ENCODE results near the gene PPM1K. TPM values are rescaled to one million over a fixed set of nuclear protein-coding genes. Genes with fewer than 3 reads are reported as not detected.

Gene PPM1K
- total RNA-seq, 2 donors from 2014 or later, result 7.8 to 8.3 TPM

- Histone ChIP-seq H3K36me3 (no peaks in the 10 kb centered on the region), H3K27me3 (no peaks in the 10 kb centered on the region), H3K4me3 (no peak overlapping the region), H3K9ac (ENCODE audit: low read depth in 2 of 2, low read length in 2 of 2) (no peak overlapping the region), H3K4me1 (no peaks in the 10 kb centered on the region), H3K27ac (no peak overlapping the region), H3K9me3 (no peaks in the 10 kb centered on the region)
- TF ChIP-seq CTCF (IDR thresholded peaks at IDR 0.05), result no peak
- intact Hi-C loops (cut with DNase I), result no loop called here
- DNase-seq, result no peak
Observed at GRCh38 chr4:88257726-88258125, 26.6 kb downstream of the PPM1K start.

DNA sequence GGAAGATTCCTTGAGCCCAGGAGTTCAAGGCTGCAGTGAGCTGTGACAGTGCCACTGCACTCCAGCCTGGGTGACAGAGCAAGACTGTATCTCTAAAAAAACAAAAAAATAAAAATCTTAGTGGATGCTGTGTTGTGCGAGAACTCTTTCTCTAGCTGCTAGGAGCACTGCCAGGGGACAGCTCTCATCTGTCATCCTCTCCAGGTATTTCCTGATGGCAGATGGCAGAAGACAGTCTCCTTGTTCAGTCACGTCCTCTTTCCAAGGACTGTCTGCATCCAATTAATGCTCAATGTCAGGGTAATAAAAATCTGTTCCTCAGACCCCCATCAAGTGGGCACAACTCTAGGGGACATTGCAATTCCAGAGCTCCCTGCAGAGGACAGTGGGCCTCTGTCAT, 29.2 kb downstream of the PPM1K start:
- H3K36me3 ChIP-seq, result no peaks in the 10 kb centered on the region
- H3K9me3 ChIP-seq, result no peaks in the 10 kb centered on the region
- no peak overlapping the region for H3K4me3 ChIP-seq
- no peak overlapping the region for H3K9ac ChIP-seq (ENCODE audit: low read depth in 2 of 2, low read length in 2 of 2)
- TF ChIP-seq CTCF (IDR thresholded peaks at IDR 0.05), result no peak
- no peak for DNase-seq
- H3K27ac ChIP-seq, result no peak overlapping the region
- no peaks in the 10 kb centered on the region for H3K4me1 ChIP-seq
- no peaks in the 10 kb centered on the region for H3K27me3 ChIP-seq
- intact Hi-C loops (cut with DNase I), result no loop called here

- TF ChIP-seq CTCF (IDR thresholded peaks at IDR 0.05), result no peak
- Histone ChIP-seq H3K4me1 (no peaks in the 10 kb centered on the region), H3K9ac (ENCODE audit: low read depth in 2 of 2, low read length in 2 of 2) (no peak overlapping the region), H3K4me3 (no peak overlapping the region), H3K27me3 (no peaks in the 10 kb centered on the region), H3K27ac (no peak overlapping the region), H3K9me3 (no peaks in the 10 kb centered on the region), H3K36me3 (no peaks in the 10 kb centered on the region)
- intact Hi-C loops (cut with DNase I), result no loop called here
- no peak for DNase-seq
Observed at GRCh38 chr4:88251924-88252323, 32.4 kb downstream of the PPM1K start.

DNA sequence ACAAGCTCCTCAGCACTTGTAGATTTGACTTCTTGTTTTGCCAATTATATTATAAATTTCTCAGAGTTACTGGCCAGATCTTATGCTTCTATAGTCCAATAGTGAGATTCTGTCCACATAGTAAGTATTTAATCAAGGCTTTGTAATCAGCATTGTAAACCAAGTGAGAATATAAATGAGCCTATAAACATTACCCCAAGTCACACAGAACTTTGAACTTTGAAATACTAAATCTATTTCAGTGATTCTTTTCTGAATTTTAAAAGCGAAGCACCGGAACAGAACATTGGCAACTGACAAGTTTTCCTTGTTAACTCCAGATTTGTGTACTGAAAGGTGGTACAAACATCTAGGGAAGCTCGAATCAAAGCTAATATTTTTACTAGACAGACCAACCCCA, 37.2 kb downstream of the PPM1K start:
- Histone ChIP-seq H3K36me3 (no peaks in the 10 kb centered on the region), H3K9me3 (no peaks in the 10 kb centered on the region)
- intact Hi-C loops (cut with DNase I), result no loop called here

GRCh38 chr4:88246600-88246999, 37.8 kb downstream of the PPM1K start:
- H3K4me3 ChIP-seq, result no peak overlapping the region
- H3K9me3 ChIP-seq, result no peaks in the 10 kb centered on the region
- intact Hi-C loops (cut with DNase I), result no loop called here
- H3K27me3 ChIP-seq, result no peaks in the 10 kb centered on the region
- H3K9ac ChIP-seq (ENCODE audit: low read depth in 2 of 2, low read length in 2 of 2), result no peak overlapping the region
- no peak overlapping the region for H3K27ac ChIP-seq
- no peak for TF ChIP-seq CTCF (IDR thresholded peaks at IDR 0.05)
- no peak for DNase-seq
- H3K36me3 ChIP-seq, result no peaks in the 10 kb centered on the region
- H3K4me1 ChIP-seq, result no peaks in the 10 kb centered on the region

More for the DNA sequence above, 37.2 kb downstream of the PPM1K start:
- Histone ChIP-seq H3K27ac (no peak overlapping the region), H3K4me1 (no peaks in the 10 kb centered on the region), H3K9ac (ENCODE audit: low read depth in 2 of 2, low read length in 2 of 2) (no peak overlapping the region), H3K4me3 (no peak overlapping the region), H3K27me3 (no peaks in the 10 kb centered on the region)
- DNase-seq, result no peak
- TF ChIP-seq CTCF (IDR thresholded peaks at IDR 0.05), result no peak
